Thyroid gland (tissue), 4 donors: ENCODE measurements around the gene FLOT1. TPM values are rescaled to one million over a fixed set of nuclear protein-coding genes. Genes with fewer than 3 reads are reported as not detected.

Experiments used
- DNase-seq, 2 donors: peaks; one replicate each; pipeline ENCODE4 v3.0.0-alpha.2; 2019
- H3K27ac ChIP-seq, 3 donors: fragments of 200-600 bp; sonication (generic); 1 replicate in 2 of 3; 2 replicates in 1 of 3; pipeline ENCODE4 v1.5.1; 2016 to 2019; ENCODE audit warnings: mild to moderate bottlenecking in 1 of 3, moderate library complexity in 1 of 3
- H3K27me3 ChIP-seq: fragments of 200-600 bp; sonication (generic); one replicate; pipeline ENCODE4 v1.5.1; 2019
- H3K36me3 ChIP-seq, 2 donors: fragments of 200-600 bp; sonication (generic); one replicate each; pipeline ENCODE4 v1.5.1; 2016 to 2019
- H3K4me1 ChIP-seq, 2 donors: fragments of 200-600 bp; sonication (generic); one replicate each; pipeline ENCODE4 v1.5.1; 2017 to 2019
- H3K4me3 ChIP-seq, 3 donors: fragments of 200-600 bp; sonication (generic); replicated peaks in 1 of 3; 1 replicate in 2 of 3; 2 replicates in 1 of 3; pipeline ENCODE4 v1.5.1; 2016; ENCODE audit warnings: mild to moderate bottlenecking in 1 of 3
- H3K9me3 ChIP-seq: fragments of 200-600 bp; sonication (generic); one replicate; pipeline ENCODE4 v1.5.1; 2017
- POLR2A ChIP-seq, 2 donors: fragments of 450-650 bp; IDR thresholded peaks; one replicate each; pipeline ENCODE4 v1.6.1; 2017; ENCODE audit warnings: antibody characterized with exemption in 2 of 2, mild to moderate bottlenecking in 2 of 2, moderate library complexity in 1 of 2
- WGBS, 2 donors: methylation state at CpG; one replicate each; pipeline ENCODE4 v1.1.5; 2017; 5-methylcytosine and 5-hydroxymethylcytosine counted together
- intact Hi-C: fragments of 100-400 bp; cut with DNase I; formaldehyde crosslinking; loops from one replicate; pipeline ENCODE4 v1.15.1; 2023
- total RNA-seq, 4 donors: library from RNA; depleted of rRNA; stranded (reverse); fragments of >200 nt; gene quantifications; one replicate each; pipeline ENCODE4 v1.2.3, GENCODE V29; 2016
- TF ChIP-seq, protein P1 (sequence below), 6 experiments: fragments of 200-600 bp in 3 of 6; fragments of 450-650 bp in 3 of 6; sonication (generic) in 3 of 6; IDR thresholded peaks; one replicate each; pipeline ENCODE4 v1.5.1; 2016 to 2019; ENCODE audit warnings: antibody characterized with exemption in 6 of 6, mild to moderate bottlenecking in 2 of 6, inconsistent platforms in 1 of 6, moderate library complexity in 1 of 6

The FLOT1 gene
- total RNA-seq, 4 donors from 2014 or later, result 134 to 160 (median 144) TPM

DNA sequence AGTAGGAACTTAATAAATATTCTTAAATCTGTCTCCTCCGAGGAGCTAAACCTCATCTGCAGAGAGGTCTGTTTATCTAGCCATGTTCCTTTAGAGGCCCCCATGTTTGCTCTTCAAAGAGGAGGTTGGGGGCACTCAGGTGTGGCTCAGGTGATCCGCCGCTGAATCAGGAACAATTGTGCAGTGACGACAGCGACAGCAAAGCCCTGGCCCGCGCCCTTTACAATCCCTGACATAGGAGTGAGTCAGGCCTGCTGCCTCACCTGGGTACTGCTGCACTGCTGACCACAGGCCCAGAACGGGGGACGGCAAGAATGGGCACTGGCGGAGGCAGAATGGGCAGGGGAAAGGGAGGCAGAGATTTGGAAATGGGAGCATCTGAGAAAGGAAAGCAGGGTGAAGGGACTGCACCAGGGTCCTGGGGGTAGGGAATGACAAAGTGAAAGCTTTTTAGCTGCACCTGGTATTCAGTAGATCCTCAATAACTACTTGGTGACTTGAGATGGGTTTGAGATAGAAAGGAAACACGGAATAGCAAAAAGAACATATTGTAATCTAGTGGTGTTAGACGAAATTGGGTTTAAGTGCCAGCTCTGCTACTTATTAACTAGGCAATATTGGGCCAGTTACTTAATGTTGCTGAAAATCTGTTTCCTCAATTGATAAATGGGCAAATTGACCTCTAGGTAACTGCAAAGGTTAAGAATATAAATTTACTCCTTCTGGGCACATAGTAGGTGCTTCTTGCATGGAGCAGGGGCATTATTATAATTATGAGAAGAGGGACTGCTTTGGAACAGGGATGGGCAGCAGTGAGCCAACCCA is 7.3 kb upstream of the FLOT1 start:
- WGBS, 2 donors, result 58 to 66% methylated on average over 12 of the region's 12 CpGs
- DNase-seq, result peak; percentile 68 to 69
- Histone ChIP-seq H3K4me1 (peaks cover 17 to 33% of the 10 kb centered on the region in 2 donors), H3K9me3 (no peaks in the 10 kb centered on the region), H3K27ac (peak overlapping the region; percentile 44 to 75 (median 56)), H3K36me3 (no peaks in the 10 kb centered on the region), H3K27me3 (no peaks in the 10 kb centered on the region), H3K4me3 (no peak overlapping the region)
- intact Hi-C loops, result loop anchor here (10.0 kb wide), 3 partner anchors 75 to 335 kb away; partner anchors contain the start of gene DDR1
- TF ChIP-seq POLR2A (IDR thresholded peaks at IDR 0.05), result no peak
- TF ChIP-seq, protein P1, sequence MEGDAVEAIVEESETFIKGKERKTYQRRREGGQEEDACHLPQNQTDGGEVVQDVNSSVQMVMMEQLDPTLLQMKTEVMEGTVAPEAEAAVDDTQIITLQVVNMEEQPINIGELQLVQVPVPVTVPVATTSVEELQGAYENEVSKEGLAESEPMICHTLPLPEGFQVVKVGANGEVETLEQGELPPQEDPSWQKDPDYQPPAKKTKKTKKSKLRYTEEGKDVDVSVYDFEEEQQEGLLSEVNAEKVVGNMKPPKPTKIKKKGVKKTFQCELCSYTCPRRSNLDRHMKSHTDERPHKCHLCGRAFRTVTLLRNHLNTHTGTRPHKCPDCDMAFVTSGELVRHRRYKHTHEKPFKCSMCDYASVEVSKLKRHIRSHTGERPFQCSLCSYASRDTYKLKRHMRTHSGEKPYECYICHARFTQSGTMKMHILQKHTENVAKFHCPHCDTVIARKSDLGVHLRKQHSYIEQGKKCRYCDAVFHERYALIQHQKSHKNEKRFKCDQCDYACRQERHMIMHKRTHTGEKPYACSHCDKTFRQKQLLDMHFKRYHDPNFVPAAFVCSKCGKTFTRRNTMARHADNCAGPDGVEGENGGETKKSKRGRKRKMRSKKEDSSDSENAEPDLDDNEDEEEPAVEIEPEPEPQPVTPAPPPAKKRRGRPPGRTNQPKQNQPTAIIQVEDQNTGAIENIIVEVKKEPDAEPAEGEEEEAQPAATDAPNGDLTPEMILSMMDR (IDR thresholded peaks at IDR 0.05), result peak in 1 of 6 experiments; percentile 8

DNA sequence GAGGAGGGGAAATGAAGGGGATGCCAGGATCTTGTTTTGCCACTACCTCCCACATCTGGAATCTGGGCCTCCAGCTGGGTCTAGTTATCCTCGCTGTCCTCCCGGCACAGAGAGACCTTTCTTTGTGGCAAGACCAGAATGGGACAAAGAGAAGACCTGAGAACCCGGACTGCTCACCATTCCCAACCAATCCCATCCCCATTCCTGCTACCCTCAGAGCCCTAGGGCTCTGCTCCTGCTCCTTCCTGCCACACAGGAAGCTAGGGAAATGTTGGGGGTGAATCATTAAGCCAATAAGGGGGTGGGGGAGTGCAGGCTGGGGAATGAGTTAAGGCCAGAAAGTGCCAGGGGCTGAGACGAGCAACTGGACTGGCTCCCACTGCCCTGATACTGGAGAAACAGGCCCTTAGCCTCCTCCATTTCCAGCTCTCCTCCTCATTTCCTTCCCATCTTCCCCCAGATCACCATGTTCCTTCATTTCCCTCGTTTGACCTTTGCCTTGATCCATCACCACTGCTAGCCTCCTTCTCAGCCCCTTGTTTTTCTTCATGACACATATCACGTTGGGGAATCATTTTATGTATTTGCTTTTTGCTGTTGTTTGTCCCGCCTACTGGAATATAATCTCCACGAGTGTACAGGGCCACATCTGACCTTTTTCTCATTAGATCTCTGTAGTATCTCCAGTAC is 6.5 kb upstream of the FLOT1 start:
- peaks cover 18 to 36% of the 10 kb centered on the region in 2 donors for H3K4me1 ChIP-seq
- no peaks in the 10 kb centered on the region for H3K9me3 ChIP-seq
- H3K4me3 ChIP-seq, result no peak overlapping the region
- DNase-seq, result no peak
- 85 to 88% methylated on average over 8 of the region's 8 CpGs for WGBS, 2 donors
- no peaks in the 10 kb centered on the region for H3K36me3 ChIP-seq
- H3K27me3 ChIP-seq, result no peaks in the 10 kb centered on the region
- intact Hi-C loops, result loop anchor here (10.0 kb wide), 3 partner anchors 76 to 336 kb away; partner anchors contain the start of gene DDR1
- peak overlapping the region; percentile 44 to 75 (median 56) for H3K27ac ChIP-seq
- TF ChIP-seq, protein P1 (IDR thresholded peaks at IDR 0.05), result no peak
- TF ChIP-seq POLR2A (IDR thresholded peaks at IDR 0.05), result no peak

DNA sequence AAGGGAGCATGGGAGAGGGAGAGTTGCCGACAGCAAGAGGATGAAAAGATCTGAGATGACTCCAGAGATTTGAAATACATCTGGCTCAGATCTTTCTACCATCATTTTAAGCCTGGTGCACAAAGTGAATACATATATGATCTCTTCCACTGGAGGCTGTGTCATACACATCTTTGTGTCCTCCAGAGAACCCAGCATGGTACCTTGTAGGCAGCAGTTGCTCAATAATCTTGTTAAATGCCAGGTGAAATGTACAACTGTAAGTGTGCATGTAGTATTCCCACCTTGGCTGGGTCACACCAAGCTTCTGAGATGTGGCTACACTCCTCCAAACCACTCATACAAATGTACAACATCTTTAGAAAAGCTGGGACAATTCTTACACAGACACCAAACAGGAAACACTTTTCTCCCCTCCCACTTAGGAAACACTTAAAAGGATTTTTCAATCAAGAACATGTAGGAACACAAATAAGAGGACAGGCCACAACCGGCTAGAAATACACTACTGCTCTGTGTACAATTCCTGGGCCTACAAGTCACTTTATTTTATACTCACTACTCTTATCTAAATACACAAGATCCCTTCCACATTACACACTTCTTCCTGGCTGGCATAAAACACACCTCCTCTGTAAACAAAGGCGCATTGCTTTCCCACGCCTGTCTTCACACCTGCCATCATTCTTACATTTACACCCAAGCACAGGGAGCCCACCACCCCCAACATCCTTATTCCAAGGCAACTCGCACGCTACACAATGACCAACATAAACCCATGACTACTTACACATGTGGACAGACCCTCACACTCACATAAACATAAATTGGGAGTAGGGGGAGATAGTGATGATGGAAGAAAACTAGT is 5.6 kb upstream of the FLOT1 start:
- no peaks in the 10 kb centered on the region for H3K36me3 ChIP-seq
- no peaks in the 10 kb centered on the region for H3K9me3 ChIP-seq
- H3K4me3 ChIP-seq, result no peak overlapping the region
- H3K27me3 ChIP-seq, result no peaks in the 10 kb centered on the region
- intact Hi-C loops, result loop anchor here (10.0 kb wide), 3 partner anchors 77 to 337 kb away; partner anchors contain the start of gene DDR1
- peak overlapping the region in 1 of 3 donors; percentile 38 for H3K27ac ChIP-seq
- TF ChIP-seq, protein P1 (IDR thresholded peaks at IDR 0.05), result no peak
- TF ChIP-seq POLR2A (IDR thresholded peaks at IDR 0.05), result no peak
- H3K4me1 ChIP-seq, result peaks cover 18 to 35% of the 10 kb centered on the region in 2 donors
- 85% methylated on average over 6 of the region's 6 CpGs for WGBS, 2 donors
- no peak for DNase-seq

DNA sequence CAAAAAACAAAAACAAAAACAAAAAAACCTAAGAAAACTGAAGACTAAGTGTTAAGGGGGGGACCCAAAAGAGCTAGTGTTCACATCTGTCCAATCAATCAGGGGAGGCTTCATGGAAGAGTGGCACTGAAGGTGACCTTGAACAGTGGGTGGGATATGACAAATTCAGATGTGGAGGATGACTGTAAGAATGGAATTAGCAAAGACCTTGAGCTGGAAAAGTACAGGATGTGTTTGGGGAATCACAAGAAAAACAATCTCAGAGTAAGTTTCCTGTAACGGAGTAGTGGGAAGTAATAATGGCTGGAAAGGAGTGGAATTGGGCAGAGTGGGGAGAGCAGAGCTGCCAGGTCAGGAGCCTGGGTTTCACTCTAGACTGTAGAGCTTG is 4.8 kb upstream of the FLOT1 start:
- peaks cover 12 to 27% of the 10 kb centered on the region in 2 donors for H3K4me1 ChIP-seq
- TF ChIP-seq, protein P1 (IDR thresholded peaks at IDR 0.05), result no peak
- no peak for TF ChIP-seq POLR2A (IDR thresholded peaks at IDR 0.05)
- 73 to 83% methylated on average over 1 of the region's 1 CpG for WGBS, 2 donors
- H3K27ac ChIP-seq, result peak overlapping the region in 2 of 3 donors; percentile 1 to 38
- no peaks in the 10 kb centered on the region for H3K27me3 ChIP-seq
- no peaks in the 10 kb centered on the region for H3K9me3 ChIP-seq
- no peak overlapping the region for H3K4me3 ChIP-seq
- no peak for DNase-seq
- intact Hi-C loops, result loop anchor here (10.0 kb wide), 3 partner anchors 78 to 338 kb away; partner anchors contain the start of gene DDR1
- no peaks in the 10 kb centered on the region for H3K36me3 ChIP-seq
